Body of pancreas (tissue), 4 donors: Measurements from ENCODE around the gene PPFIA4. TPM values are rescaled to one million over a fixed set of nuclear protein-coding genes. Genes with fewer than 3 reads are reported as not detected.

ENCODE experiments used
- ATAC-seq: fragments of 150-250 bp; one replicate; pipeline ENCODE4 v1.9.1; 2016
- DNase-seq, 4 donors: peaks; one replicate each; pipeline ENCODE4 v3.0.0-alpha.2; 2019
- H3K27ac ChIP-seq, 4 donors: fragments of 200-600 bp; sonication (generic); 1 replicate in 3 of 4; 2 replicates in 1 of 4; pipeline versions ENCODE4 v1.5.1 to v1.6.1; 2016 to 2019; ENCODE audit warnings: mild to moderate bottlenecking in 1 of 4, mixed read lengths in 1 of 4, moderate library complexity in 1 of 4
- H3K27me3 ChIP-seq, 2 donors: fragments of 200-600 bp; sonication (generic); one replicate each; pipeline ENCODE4 v1.6.0; 2016; ENCODE audit warnings: mild to moderate bottlenecking in 1 of 2
- H3K36me3 ChIP-seq, 2 donors: fragments of 200-600 bp; sonication (generic); replicated peaks in 1 of 2; 2 replicates each; pipeline ENCODE4 v1.5.1; 2016; ENCODE audit warnings: low read depth in 2 of 2; ENCODE audit not compliant: insufficient read depth in 1 of 2
- H3K4me1 ChIP-seq: fragments of 200-600 bp; sonication (generic); one replicate; pipeline ENCODE4 v1.6.0; 2016
- H3K4me3 ChIP-seq, 2 donors: fragments of 200-600 bp; sonication (generic); 1 replicate in 1 of 2; 2 replicates in 1 of 2; pipeline ENCODE4 v1.5.1; 2016 to 2019
- H3K9me3 ChIP-seq, 3 donors: fragments of 200-600 bp; sonication (generic); 1 replicate in 2 of 3; 2 replicates in 1 of 3; pipeline ENCODE4 v1.5.1; 2016
- CTCF ChIP-seq, 7 experiments: fragments of 450-650 bp in 4 of 7; fragments of 200-600 bp in 3 of 7; sonication (generic) in 3 of 7; IDR thresholded peaks; one replicate each; pipeline ENCODE4 v1.5.1; 2016 to 2019; ENCODE audit warnings: antibody characterized with exemption in 7 of 7
- POLR2A ChIP-seq, 3 donors: fragments of 450-650 bp; IDR thresholded peaks; one replicate each; pipeline ENCODE4 v1.6.1; 2016; ENCODE audit warnings: antibody characterized with exemption in 3 of 3, mild to moderate bottlenecking in 2 of 3
- WGBS, 2 donors: methylation state at CpG; one replicate each; pipeline ENCODE4 v1.1.5; 2017; 5-methylcytosine and 5-hydroxymethylcytosine counted together
- intact Hi-C: fragments of 100-400 bp; cut with DNase I; formaldehyde crosslinking; loops from one replicate; pipeline ENCODE4 v1.15.1; 2023
- total RNA-seq, 2 donors: library from RNA; depleted of rRNA; stranded (reverse); fragments of >200 nt; gene quantifications; one replicate each; pipeline ENCODE4 v1.1.0, GENCODE V29; 2016

The PPFIA4 gene
- total RNA-seq, 2 donors from 2014 or later = not detected

GRCh38 chr1:203095061-203095690 lies 68.9 kb downstream of the PPFIA4 start:
- no peak overlapping the region for H3K4me3 ChIP-seq
- no peak overlapping the region for H3K27ac ChIP-seq
- intact Hi-C loops = no loop called here
- ATAC-seq (no peak), DNase-seq (no peak)
- H3K27me3 ChIP-seq = no peaks in the 10 kb centered on the region
- TF ChIP-seq CTCF (IDR thresholded peaks at IDR 0.05) (no peak), POLR2A (IDR thresholded peaks at IDR 0.05) (no peak)
- no peaks in the 10 kb centered on the region for H3K36me3 ChIP-seq
- H3K4me1 ChIP-seq = no peaks in the 10 kb centered on the region
- peaks cover 0 to 9% (median 0%) of the 10 kb centered on the region in 3 donors for H3K9me3 ChIP-seq
- 71 to 93% methylated on average over 1 of the region's 1 CpG for WGBS, 2 donors

- Histone ChIP-seq H3K4me3 (no peak overlapping the region), H3K27ac (no peak overlapping the region), H3K27me3 (no peaks in the 10 kb centered on the region), H3K9me3 (peaks cover 0 to 9% (median 0%) of the 10 kb centered on the region in 3 donors), H3K4me1 (no peaks in the 10 kb centered on the region), H3K36me3 (no peaks in the 10 kb centered on the region)
- ATAC-seq (no peak), DNase-seq (no peak)
- intact Hi-C loops = no loop called here
- TF ChIP-seq POLR2A (IDR thresholded peaks at IDR 0.05) (no peak), CTCF (IDR thresholded peaks at IDR 0.05) (no peak)
Measured at GRCh38 chr1:203096566-203096965, 70.3 kb downstream of the PPFIA4 start.

- no peaks in the 10 kb centered on the region for H3K4me1 ChIP-seq
- H3K9me3 ChIP-seq = peaks cover 0 to 9% (median 0%) of the 10 kb centered on the region in 3 donors
- no peaks in the 10 kb centered on the region for H3K36me3 ChIP-seq
- DNase-seq = no peak
- H3K4me3 ChIP-seq = no peak overlapping the region
- no peak for ATAC-seq
- H3K27me3 ChIP-seq = no peaks in the 10 kb centered on the region
- intact Hi-C loops = no loop called here
- no peak for TF ChIP-seq CTCF (IDR thresholded peaks at IDR 0.05)
- no peak for TF ChIP-seq POLR2A (IDR thresholded peaks at IDR 0.05)
- no peak overlapping the region for H3K27ac ChIP-seq
- WGBS, 2 donors = 52 to 55% methylated on average over 1 of the region's 1 CpG
Measured at GRCh38 chr1:203097001-203097400, 70.7 kb downstream of the PPFIA4 start.

- H3K4me3 ChIP-seq = no peak overlapping the region
- ATAC-seq (no peak), DNase-seq (no peak)
- 80 to 83% methylated on average over 1 of the region's 1 CpG for WGBS, 2 donors
- intact Hi-C loops = no loop called here
- no peaks in the 10 kb centered on the region for H3K27me3 ChIP-seq
- TF ChIP-seq CTCF (IDR thresholded peaks at IDR 0.05) = no peak
- H3K9me3 ChIP-seq = peaks cover 0 to 9% (median 0%) of the 10 kb centered on the region in 3 donors
- no peaks in the 10 kb centered on the region for H3K36me3 ChIP-seq
- H3K27ac ChIP-seq = no peak overlapping the region
- H3K4me1 ChIP-seq = no peaks in the 10 kb centered on the region
Measured at GRCh38 chr1:203098445-203098844, 72.2 kb downstream of the PPFIA4 start.

GRCh38 chr1:203098914-203099520 lies 72.7 kb downstream of the PPFIA4 start:
- H3K27me3 ChIP-seq = no peaks in the 10 kb centered on the region
- 67 to 71% methylated on average over 8 of the region's 8 CpGs for WGBS, 2 donors

More at GRCh38 chr1:203098914-203099520, 72.7 kb downstream of the PPFIA4 start:
- no peak for TF ChIP-seq POLR2A (IDR thresholded peaks at IDR 0.05)
- no peak for TF ChIP-seq CTCF (IDR thresholded peaks at IDR 0.05)
- ATAC-seq = no peak
- no peak overlapping the region for H3K4me3 ChIP-seq
- H3K27ac ChIP-seq = no peak overlapping the region
- intact Hi-C loops = no loop called here
- DNase-seq = no peak
- H3K4me1 ChIP-seq = no peaks in the 10 kb centered on the region
- peaks cover 0 to 9% (median 0%) of the 10 kb centered on the region in 3 donors for H3K9me3 ChIP-seq
- H3K36me3 ChIP-seq = no peaks in the 10 kb centered on the region
